GM12878 (cell line): ENCODE results near the gene ITCH. TPM values are rescaled to one million over a fixed set of nuclear protein-coding genes. Genes with fewer than 3 reads are reported as not detected.
A peak's percentile ranks its signal among the peaks of the same experiment; 100 is the strongest.

Experiments
- ATAC-seq: fragments of 200-7000 bp; cut with Tn5 transposase; 3 replicates; pipeline ENCODE4 v1.9.1; 2020; ENCODE audit warnings: mild to moderate bottlenecking, moderate library complexity
- BruUV-seq: library from RNA; stranded (reverse); fragments of 400-500 nt; replicated peaks from 2 replicates; lab custom pipeline; 2021; lab: Mats Ljungman, UMichigan
- CTCF ChIA-PET: fragments of 300-600 bp; sonication (Branson Sonifier 250); formaldehyde crosslinking; extraction: SDS; loops from one replicate; lab custom pipeline; 2021; ENCODE audit warnings: inconsistent platforms; lab: Yijun Ruan, JAX
- POLR2A ChIA-PET: fragments of 350-600 bp; formaldehyde crosslinking; extraction: SDS; loops from one replicate; lab custom pipeline; 2021; ENCODE audit warnings: inconsistent platforms; lab: Charles Lee
- RAD21 ChIA-PET: fragments of 300-600 bp; sonication (Branson Sonifier 250); formaldehyde crosslinking; loops from one replicate; lab custom pipeline; 2023; ENCODE audit warnings: antibody characterized with exemption; ENCODE audit not compliant: unreplicated experiment; lab: Charles Lee
- SMC1A ChIA-PET: fragments of 300-600 bp; sonication (Branson Sonifier 250); formaldehyde crosslinking; loops from one replicate; lab custom pipeline; 2023; ENCODE audit not compliant: unreplicated experiment, uncharacterized antibody; lab: Charles Lee
- DNase-seq: peaks from one replicate; pipeline ENCODE4 v3.0.0-alpha.2; 2011; ENCODE audit warnings: low read depth, low spot score
- FAIRE-seq: peaks from 3 replicates; lab custom pipeline; 2011; peaks lifted over from hg19 to GRCh38; lab: Jason Lieb, UNC
- H2AFZ ChIP-seq: 2 replicates; pipeline ENCODE4 v1.6.0; 2011; ENCODE audit warnings: low read depth, low read length, control low read depth; ENCODE audit not compliant: control insufficient read depth
- H3K27ac ChIP-seq: 2 replicates; pipeline ENCODE4 v1.5.1; 2011; ENCODE audit warnings: control low read depth; ENCODE audit not compliant: control insufficient read depth, insufficient read depth
- H3K27me3 ChIP-seq, 2 experiments: replicated peaks in 1 of 2; 2 replicates each; pipeline versions ENCODE4 v1.6.0 to v1.6.1; 2011; ENCODE audit warnings: low read length in 1 of 2; ENCODE audit not compliant: control insufficient read depth in 2 of 2, insufficient read depth in 2 of 2
- H3K36me3 ChIP-seq, 2 experiments: 2 replicates each; pipeline ENCODE4 v1.5.1; 2011; ENCODE audit warnings: low read length in 1 of 2; ENCODE audit not compliant: control insufficient read depth in 2 of 2, insufficient read depth in 2 of 2
- H3K4me1 ChIP-seq: 2 replicates; pipeline ENCODE4 v1.6.1; 2011; ENCODE audit warnings: mild to moderate bottlenecking, low read length, moderate library complexity, mixed read lengths; ENCODE audit not compliant: control insufficient read depth, insufficient read depth
- H3K4me2 ChIP-seq: 2 replicates; pipeline ENCODE4 v1.6.0; 2011; ENCODE audit warnings: control low read depth; ENCODE audit not compliant: control insufficient read depth, insufficient read depth
- H3K4me3 ChIP-seq: fragments of 200-600 bp; sonication (generic); 2 replicates; pipeline ENCODE4 v1.5.1; 2016
- H3K79me2 ChIP-seq: 2 replicates; pipeline ENCODE4 v1.6.0; 2011; ENCODE audit warnings: low read length; ENCODE audit not compliant: control insufficient read depth, insufficient read depth
- H3K9ac ChIP-seq: 2 replicates; pipeline ENCODE4 v1.8.0; 2011; ENCODE audit warnings: low read length, control low read depth, mixed read lengths; ENCODE audit not compliant: control insufficient read depth, insufficient read depth
- H3K9me3 ChIP-seq: replicated peaks from 3 replicates; pipeline ENCODE4 v1.5.1; 2011; ENCODE audit warnings: mild to moderate bottlenecking, low read length; ENCODE audit not compliant: control insufficient read depth, insufficient read depth
- H4K20me1 ChIP-seq: 2 replicates; pipeline ENCODE4 v1.6.0; 2011; ENCODE audit not compliant: control insufficient read depth, insufficient read depth
- POLR2AphosphoS5 ChIP-seq: IDR thresholded peaks from 2 replicates; pipeline ENCODE4 v1.6.1; 2011; ENCODE audit warnings: mild to moderate bottlenecking, low read length, inconsistent platforms
- WGBS: methylation state at CpG from one replicate; pipeline ENCODE4 v1.1.6; 2016; ENCODE audit warnings: low lambda C conversion rate; ENCODE audit not compliant: insufficient replicate concordance, insufficient coverage; ENCODE audit errors: missing lambda C conversion rate; 5-methylcytosine and 5-hydroxymethylcytosine counted together
- in situ Hi-C: fragments of 300-500 bp; cut with MboI; formaldehyde crosslinking; loops from 9 replicates; pipeline ENCODE4 v1.14.3; 2018; ENCODE audit warnings: mixed read lengths
- intact Hi-C: fragments of 100-400 bp; cut with micrococcal nuclease; formaldehyde crosslinking; loops from one replicate; pipeline ENCODE4 v1.14.2; 2022; ENCODE audit not compliant: unreplicated experiment
- polyA plus RNA-seq, 11 experiments: library from polyadenylated mRNA; depleted of rRNA in 4 of 11; unstranded in 6 of 11; stranded (reverse) in 5 of 11; fragments of >200 nt; fragmentation: Nextera tagmentation in 4 of 11; fragmentation: Illumina TruSeq in 1 of 11; extraction: Ambion mirVana in 4 of 11; extraction: Trizol in 1 of 11; gene quantifications; 1 replicate in 1 of 11; 2 replicates in 10 of 11; pipeline versions ENCODE4 v1.2.1 to v1.2.3, GENCODE V29; 2011 to 2016; ENCODE audit warnings: inconsistent platforms in 2 of 11, missing spikeins in 2 of 11, low read depth in 1 of 11
- total RNA-seq, 4 experiments: library from RNA; depleted of rRNA in 3 of 4; stranded (reverse); fragments of >200 nt in 3 of 4; fragmentation: Illumina TruSeq in 1 of 4; extraction: Trizol in 1 of 4; gene quantifications; 2 replicates each; pipeline versions ENCODE4 v1.2.1 to v1.2.3, GENCODE V29; 2013 to 2021
- TF ChIP-seq, protein P1 (sequence below): fragments of 450-650 bp; formaldehyde crosslinking; IDR thresholded peaks from 2 replicates; pipeline ENCODE4 v1.4.0; 2022; ENCODE audit warnings: mild to moderate bottlenecking, moderate library complexity

ITCH gene
- total and polyA plus RNA-seq, 10 of the 15 experiments (the other 5 are each of a cell fraction or from before 2014, with no cell fraction given) = 7.5 to 46.1 (median 21.5) TPM

- H4K20me1 ChIP-seq = no peaks in the 10 kb centered on the region
- peaks cover 4% of the 10 kb centered on the region; the same call in 1 of the 2 replicates for H3K4me1 ChIP-seq
- H3K79me2 ChIP-seq = no peaks in the 10 kb centered on the region
- no TSS peak for BruUV-seq
- CTCF ChIA-PET = interaction anchor here (0.6 to 5.7 kb wide), 6 partner anchors 19 to 229 kb away, joined by 3 to 93 read pairs (median 14); no protein-coding TSS in a partner anchor
- SMC1A ChIA-PET = interaction anchor here (1.0 to 5.7 kb wide), 5 partner anchors 10 to 239 kb away, joined by 3 to 50 read pairs (median 6); partner anchors contain the start of gene TP53INP2
- 60% methylated on average over 13 of the region's 13 CpGs for WGBS
- no peak for FAIRE-seq
- no peak for TF ChIP-seq POLR2AphosphoS5
- TF ChIP-seq, protein P1, sequence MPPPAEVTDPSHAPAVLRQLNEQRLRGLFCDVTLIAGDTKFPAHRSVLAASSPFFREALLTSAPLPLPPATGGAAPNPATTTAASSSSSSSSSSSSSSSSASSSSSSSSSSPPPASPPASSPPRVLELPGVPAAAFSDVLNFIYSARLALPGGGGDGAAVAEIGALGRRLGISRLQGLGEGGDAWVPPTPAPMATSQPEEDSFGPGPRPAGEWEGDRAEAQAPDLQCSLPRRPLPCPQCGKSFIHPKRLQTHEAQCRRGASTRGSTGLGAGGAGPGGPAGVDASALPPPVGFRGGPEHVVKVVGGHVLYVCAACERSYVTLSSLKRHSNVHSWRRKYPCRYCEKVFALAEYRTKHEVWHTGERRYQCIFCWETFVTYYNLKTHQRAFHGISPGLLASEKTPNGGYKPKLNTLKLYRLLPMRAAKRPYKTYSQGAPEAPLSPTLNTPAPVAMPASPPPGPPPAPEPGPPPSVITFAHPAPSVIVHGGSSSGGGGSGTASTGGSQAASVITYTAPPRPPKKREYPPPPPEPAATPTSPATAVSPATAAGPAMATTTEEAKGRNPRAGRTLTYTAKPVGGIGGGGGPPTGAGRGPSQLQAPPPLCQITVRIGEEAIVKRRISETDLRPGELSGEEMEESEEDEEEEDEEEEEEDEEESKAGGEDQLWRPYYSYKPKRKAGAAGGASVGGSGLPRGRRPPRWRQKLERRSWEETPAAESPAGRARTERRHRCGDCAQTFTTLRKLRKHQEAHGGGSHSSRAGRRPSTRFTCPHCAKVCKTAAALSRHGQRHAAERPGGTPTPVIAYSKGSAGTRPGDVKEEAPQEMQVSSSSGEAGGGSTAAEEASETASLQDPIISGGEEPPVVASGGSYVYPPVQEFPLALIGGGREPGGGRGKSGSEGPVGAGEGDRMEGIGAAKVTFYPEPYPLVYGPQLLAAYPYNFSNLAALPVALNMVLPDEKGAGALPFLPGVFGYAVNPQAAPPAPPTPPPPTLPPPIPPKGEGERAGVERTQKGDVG (CRISPR knock-in tag) = no peak
- TF ChIP-seq, all 136 proteins: peak for 0
- intact Hi-C loops = no loop called here
- Histone ChIP-seq H3K27ac (peak overlapping the region; percentile 46), H3K4me2 (no peak overlapping the region), H3K4me3 (no peak overlapping the region), H3K27me3 (no peaks in the 10 kb centered on the region), H3K9me3 (no peaks in the 10 kb centered on the region), H3K9ac (no peak overlapping the region), H3K36me3 (peaks cover 9 to 14% of the 10 kb centered on the region in 2 experiments; a peak in 3 of 4 replicates), H2AFZ (no peak overlapping the region)
- ATAC-seq = peak; percentile 50; the same call in 2 of the 3 replicates
- in situ Hi-C loops = no loop called here
- DNase-seq = no peak
- ChIA-PET RAD21 (interaction anchor here (2.2 to 5.7 kb wide), 2 partner anchors 167 to 229 kb away, joined by 9 to 21 read pairs; no protein-coding TSS in a partner anchor), POLR2A (no interaction called here)
Observed at GRCh38 chr20:34541264-34541901, 178.3 kb downstream of the ITCH start.
